ENCODE data around the gene SMYD3.

DNA sequence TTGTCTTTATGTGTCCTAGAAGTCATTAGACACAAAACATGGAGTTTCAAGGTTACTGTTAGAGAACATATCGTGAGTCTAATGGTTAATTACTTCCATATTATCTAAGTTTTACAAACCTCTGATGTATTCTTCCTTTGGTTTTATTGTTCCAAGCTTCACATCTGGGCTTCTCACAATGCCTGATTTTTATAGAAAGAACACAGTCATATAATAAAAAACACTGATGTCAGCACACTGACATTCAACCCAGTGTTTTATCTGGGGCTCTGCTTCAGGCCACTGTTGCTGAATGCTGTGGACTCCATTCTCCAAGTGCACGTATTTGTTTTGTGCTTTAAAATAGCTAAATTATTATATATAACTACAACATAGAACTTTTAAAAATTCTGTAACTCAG lies 232.9 kb downstream of the SMYD3 start:
- TF ChIP-seq ZNF274 (IDR thresholded peaks at IDR 0.05; ENCODE audit: low read depth, low read length) (no peak), YY1 (IDR thresholded peaks at IDR 0.05; ENCODE audit: insufficient read depth, insufficient read length) (no peak)
